Esophagus muscularis mucosa (tissue), 4 donors: Measurements from ENCODE around the gene MB21D2. TPM values are rescaled to one million over a fixed set of nuclear protein-coding genes. Genes with fewer than 3 reads are reported as not detected.

ENCODE experiments used
- DNase-seq: peaks from one replicate; pipeline ENCODE4 v3.0.0-alpha.2; 2017; ENCODE audit errors: extremely low spot score
- H3K27ac ChIP-seq, 4 donors: fragments of 200-600 bp; sonication (generic); replicated peaks in 1 of 4; 1 replicate in 3 of 4; 2 replicates in 1 of 4; pipeline ENCODE4 v1.5.1; 2016 to 2019; ENCODE audit warnings: mild to moderate bottlenecking in 1 of 4
- H3K27me3 ChIP-seq, 4 donors: fragments of 200-600 bp; sonication (generic); one replicate each; pipeline versions ENCODE4 v1.5.1 to v1.6.0; 2016 to 2019
- H3K36me3 ChIP-seq, 4 donors: fragments of 200-600 bp; sonication (generic); one replicate each; pipeline ENCODE4 v1.5.1; 2016 to 2019
- H3K4me1 ChIP-seq, 4 donors: fragments of 200-600 bp; sonication (generic); one replicate each; pipeline ENCODE4 v1.5.1; 2016 to 2019
- H3K4me3 ChIP-seq, 4 donors: fragments of 200-600 bp; sonication (generic); 1 replicate in 2 of 4; 2 replicates in 2 of 4; pipeline ENCODE4 v1.5.1; 2016 to 2019; ENCODE audit warnings: mild to moderate bottlenecking in 4 of 4, moderate library complexity in 1 of 4
- H3K9me3 ChIP-seq, 4 donors: fragments of 200-600 bp; sonication (generic); 1 replicate in 3 of 4; 2 replicates in 1 of 4; pipeline ENCODE4 v1.5.1; 2016 to 2019
- CTCF ChIP-seq, 3 experiments: fragments of 200-600 bp in 2 of 3; fragments of 450-650 bp in 1 of 3; sonication (generic) in 2 of 3; IDR thresholded peaks; one replicate each; pipeline ENCODE4 v1.5.1; 2017 to 2019; ENCODE audit warnings: antibody characterized with exemption in 3 of 3, mild to moderate bottlenecking in 2 of 3, moderate library complexity in 1 of 3
- EP300 ChIP-seq: sonication (generic); formaldehyde crosslinking; IDR thresholded peaks from one replicate; pipeline ENCODE4 v1.6.1; 2017; ENCODE audit warnings: antibody characterized with exemption
- POLR2A ChIP-seq: fragments of 450-650 bp; IDR thresholded peaks from one replicate; pipeline ENCODE4 v1.6.1; 2017; ENCODE audit warnings: antibody characterized with exemption, moderate library complexity, mild to moderate bottlenecking, low read depth
- POLR2AphosphoS5 ChIP-seq, 2 donors: sonication (generic); formaldehyde crosslinking; IDR thresholded peaks; one replicate each; pipeline ENCODE4 v1.6.1; 2017; ENCODE audit warnings: antibody characterized with exemption in 2 of 2
- WGBS: methylation state at CpG from one replicate; pipeline ENCODE4 v1.1.5; 2018; 5-methylcytosine and 5-hydroxymethylcytosine counted together
- intact Hi-C: fragments of 100-400 bp; cut with DNase I; formaldehyde crosslinking; loops from one replicate; pipeline ENCODE4 v1.15.1; 2023
- total RNA-seq, 4 donors: library from RNA; depleted of rRNA; stranded (reverse); fragments of >200 nt; gene quantifications; one replicate each; pipeline versions ENCODE4 v1.1.0 to v1.2.1, GENCODE V29; 2016

MB21D2 gene
- total RNA-seq, 4 donors from 2014 or later, result 5.4 to 11.5 (median 8.2) TPM

- intact Hi-C loops, result no loop called here
- DNase-seq, result no peak
- Histone ChIP-seq H3K4me1 (no peaks in the 10 kb centered on the region), H3K4me3 (no peak overlapping the region), H3K9me3 (no peaks in the 10 kb centered on the region), H3K27ac (no peak overlapping the region), H3K36me3 (no peaks in the 10 kb centered on the region), H3K27me3 (no peaks in the 10 kb centered on the region)
- no peak for TF ChIP-seq POLR2AphosphoS5 (IDR thresholded peaks at IDR 0.05)
- no peak for TF ChIP-seq CTCF (IDR thresholded peaks at IDR 0.05)
- TF ChIP-seq EP300, result no peak
- no peak for TF ChIP-seq POLR2A
- 83% methylated on average over 4 of the region's 4 CpGs for WGBS
Observed at GRCh38 chr3:192940129-192940528, 22.5 kb upstream of the MB21D2 start.

- intact Hi-C loops, result no loop called here
- Histone ChIP-seq H3K27ac (no peak overlapping the region), H3K36me3 (no peaks in the 10 kb centered on the region), H3K9me3 (no peaks in the 10 kb centered on the region), H3K4me3 (no peak overlapping the region), H3K27me3 (no peaks in the 10 kb centered on the region), H3K4me1 (no peaks in the 10 kb centered on the region)
- TF ChIP-seq POLR2A, result no peak
- TF ChIP-seq EP300, result no peak
- TF ChIP-seq CTCF (IDR thresholded peaks at IDR 0.05), result no peak
- no peak for TF ChIP-seq POLR2AphosphoS5 (IDR thresholded peaks at IDR 0.05)
- WGBS, result 100% methylated on average over 1 of the region's 1 CpG
- DNase-seq, result no peak
Observed at GRCh38 chr3:192935441-192935840, 17.8 kb upstream of the MB21D2 start.

- WGBS, result 80% methylated on average over 4 of the region's 4 CpGs
- H3K9me3 ChIP-seq, result no peaks in the 10 kb centered on the region
- TF ChIP-seq POLR2AphosphoS5 (IDR thresholded peaks at IDR 0.05), result no peak
- no peak for TF ChIP-seq EP300
- no peak for TF ChIP-seq CTCF (IDR thresholded peaks at IDR 0.05)
- TF ChIP-seq POLR2A, result no peak
- H3K4me1 ChIP-seq, result peaks cover 0 to 4% (median 0%) of the 10 kb centered on the region in 4 donors
- intact Hi-C loops, result no loop called here
- no peaks in the 10 kb centered on the region for H3K27me3 ChIP-seq
- H3K27ac ChIP-seq, result no peak overlapping the region
- no peak overlapping the region for H3K4me3 ChIP-seq
- no peak for DNase-seq
- H3K36me3 ChIP-seq, result no peaks in the 10 kb centered on the region
Observed at GRCh38 chr3:192933779-192934460, 16.3 kb upstream of the MB21D2 start.

- intact Hi-C loops, result no loop called here
- TF ChIP-seq POLR2A, result no peak
- no peak for TF ChIP-seq EP300
- no peak for TF ChIP-seq CTCF (IDR thresholded peaks at IDR 0.05)
- no peak for TF ChIP-seq POLR2AphosphoS5 (IDR thresholded peaks at IDR 0.05)
- no peaks in the 10 kb centered on the region for H3K36me3 ChIP-seq
- no peaks in the 10 kb centered on the region for H3K27me3 ChIP-seq
- 96% methylated on average over 9 of the region's 9 CpGs for WGBS
- H3K4me1 ChIP-seq, result peaks cover 0 to 9% (median 0%) of the 10 kb centered on the region in 4 donors
- no peak overlapping the region for H3K4me3 ChIP-seq
- no peaks in the 10 kb centered on the region for H3K9me3 ChIP-seq
- H3K27ac ChIP-seq, result no peak overlapping the region
- DNase-seq, result no peak
Observed at GRCh38 chr3:192933259-192933658, 15.6 kb upstream of the MB21D2 start.

GRCh38 chr3:192931825-192932224 is 14.2 kb upstream of the MB21D2 start:
- DNase-seq, result no peak
- H3K4me3 ChIP-seq, result no peak overlapping the region
- H3K27me3 ChIP-seq, result no peaks in the 10 kb centered on the region
- peaks cover 0 to 9% (median 0%) of the 10 kb centered on the region in 4 donors for H3K4me1 ChIP-seq
- 91% methylated on average over 3 of the region's 3 CpGs for WGBS
- intact Hi-C loops, result no loop called here
- no peaks in the 10 kb centered on the region for H3K36me3 ChIP-seq
- TF ChIP-seq POLR2A, result no peak
- no peak for TF ChIP-seq EP300
- no peak for TF ChIP-seq POLR2AphosphoS5 (IDR thresholded peaks at IDR 0.05)
- TF ChIP-seq CTCF (IDR thresholded peaks at IDR 0.05), result no peak
- H3K9me3 ChIP-seq, result no peaks in the 10 kb centered on the region
- no peak overlapping the region for H3K27ac ChIP-seq
